HCT116 (cell line): ENCODE data around the gene SLC26A5. TPM values are rescaled to one million over a fixed set of nuclear protein-coding genes. Genes with fewer than 3 reads are reported as not detected.

Experiments used
- ATAC-seq: fragments of 200-7000 bp; cut with Tn5 transposase; 2 replicates; pipeline ENCODE4 v1.9.1; 2020; ENCODE audit warnings: mild to moderate bottlenecking, moderate library complexity
- BruUV-seq: library from RNA; stranded (reverse); fragments of 400-500 nt; replicated peaks from 2 replicates; lab custom pipeline; 2021; lab: Mats Ljungman, UMichigan
- CTCF ChIA-PET: fragments of 300-600 bp; sonication (Branson Sonifier 250); formaldehyde crosslinking; loops from one replicate; lab custom pipeline; 2021; ENCODE audit warnings: antibody characterized with exemption; lab: Charles Lee
- POLR2A ChIA-PET: fragments of 300-600, 350-600 bp; sonication (Branson Sonifier 250); formaldehyde crosslinking; loops from one replicate; lab custom pipeline; 2021; ENCODE audit warnings: antibody characterized with exemption; lab: Charles Lee
- RAD21 ChIA-PET, 2 experiments: fragments of 300-600 bp; sonication (Branson Sonifier 250); formaldehyde crosslinking; loops; one replicate each; lab custom pipeline; 2023; ENCODE audit warnings: low total read pairs in 2 of 2; ENCODE audit not compliant: uncharacterized antibody in 2 of 2, unreplicated experiment in 2 of 2, low non-redundant PET in 1 of 2; lab: Charles Lee
- DNase-seq: peaks from one replicate; pipeline ENCODE4 v3.0.0-alpha.2; 2010; ENCODE audit warnings: low read depth, low spot score
- H2AFZ ChIP-seq: fragments of 200-600 bp; shearing (Covaris generic), sonication (generic); 2 replicates; pipeline ENCODE4 v1.6.1; 2017; ENCODE audit warnings: low read depth, mixed run types, mixed read lengths, antibody characterized with exemption, low read length; ENCODE audit not compliant: poor library complexity, severe bottlenecking
- H3K27ac ChIP-seq: 2 replicates; pipeline ENCODE4 v1.5.1; 2012; ENCODE audit warnings: low read depth, low read length
- H3K27me3 ChIP-seq: fragments of 200-600 bp; sonication (generic); 2 replicates; pipeline ENCODE4 v1.6.1; 2016; ENCODE audit warnings: mixed run types, low read length, mixed read lengths; ENCODE audit not compliant: insufficient read depth
- H3K36me3 ChIP-seq, 2 experiments: fragments of 200-500 bp in 1 of 2; fragments of 200-600 bp in 1 of 2; sonication (Bioruptor generic) in 1 of 2; sonication (generic) in 1 of 2; 2 replicates each; pipeline versions ENCODE4 v1.5.1 to v1.6.1; 2014 to 2016; ENCODE audit warnings: low read length in 2 of 2, inconsistent platforms in 1 of 2, mixed read lengths in 1 of 2, mixed run types in 1 of 2; ENCODE audit not compliant: insufficient read depth in 2 of 2, control insufficient read depth in 1 of 2
- H3K4me1 ChIP-seq, 2 experiments: fragments of 200-600 bp in 1 of 2; sonication (generic) in 1 of 2; 2 replicates each; pipeline versions ENCODE4 v1.5.1 to v1.6.1; 2012 to 2017; ENCODE audit warnings: low read length in 2 of 2, inconsistent platforms in 1 of 2, mild to moderate bottlenecking in 1 of 2, mixed read lengths in 1 of 2, mixed run types in 1 of 2, moderate library complexity in 1 of 2; ENCODE audit not compliant: insufficient read depth in 2 of 2, control insufficient read depth in 1 of 2
- H3K4me2 ChIP-seq: fragments of 200-600 bp; sonication (generic); 2 replicates; pipeline ENCODE4 v1.6.1; 2017; ENCODE audit warnings: mixed run types, low read length, mixed read lengths
- H3K4me3 ChIP-seq, 2 experiments: fragments of 200-600 bp in 1 of 2; sonication (generic) in 1 of 2; replicated peaks in 1 of 2; 2 replicates each; pipeline ENCODE4 v1.5.1; 2011 to 2016; ENCODE audit warnings: low read length in 2 of 2, control low read depth in 1 of 2, low read depth in 1 of 2, mild to moderate bottlenecking in 1 of 2, mixed read lengths in 1 of 2, mixed run types in 1 of 2
- H3K79me2 ChIP-seq: fragments of 200-600 bp; sonication (generic); 2 replicates; pipeline ENCODE4 v1.6.1; 2017; ENCODE audit warnings: mild to moderate bottlenecking, mixed run types, low read length, moderate library complexity, mixed read lengths; ENCODE audit not compliant: insufficient read depth
- H3K9ac ChIP-seq: fragments of 200-600 bp; sonication (generic); 2 replicates; pipeline ENCODE4 v1.6.1; 2016; ENCODE audit warnings: low read length, mixed read lengths
- H3K9me2 ChIP-seq: fragments of 200-600 bp; sonication (generic), shearing (Covaris generic); 2 replicates; pipeline ENCODE4 v1.6.1; 2017; ENCODE audit warnings: mixed run types, mild to moderate bottlenecking, moderate library complexity; ENCODE audit not compliant: insufficient read depth
- H3K9me3 ChIP-seq, 2 experiments: fragments of 200-500 bp in 1 of 2; fragments of 200-600 bp in 1 of 2; sonication (Bioruptor generic) in 1 of 2; sonication (generic) in 1 of 2; 2 replicates each; pipeline ENCODE4 v1.6.1; 2014 to 2017; ENCODE audit warnings: low read length in 2 of 2, mixed read lengths in 2 of 2, inconsistent platforms in 1 of 2, low read depth in 1 of 2, mild to moderate bottlenecking in 1 of 2, mixed run types in 1 of 2, moderate library complexity in 1 of 2; ENCODE audit not compliant: control insufficient read depth in 1 of 2, insufficient read depth in 1 of 2
- H4K20me1 ChIP-seq: fragments of 200-600 bp; sonication (generic), shearing (Covaris generic); 2 replicates; pipeline ENCODE4 v1.6.1; 2017; ENCODE audit warnings: mixed run types, mild to moderate bottlenecking, moderate library complexity; ENCODE audit not compliant: insufficient read depth
- ATF3 ChIP-seq: IDR thresholded peaks from 2 replicates; pipeline ENCODE4 v1.6.1; 2012
- CBX3 ChIP-seq: IDR thresholded peaks from 2 replicates; pipeline ENCODE4 v1.6.1; 2012; ENCODE audit warnings: low read depth
- CEBPB ChIP-seq: IDR thresholded peaks from 2 replicates; pipeline ENCODE4 v1.6.1; 2012; ENCODE audit warnings: low read depth
- CTCF ChIP-seq, 3 experiments: fragments of 200-600 bp in 1 of 3; sonication (generic) in 1 of 3; IDR thresholded peaks in 2 of 3; conservative IDR thresholded peaks in 1 of 3; 2 replicates each; pipeline ENCODE4 v1.5.1; 2012 to 2017; ENCODE audit warnings: low read depth in 2 of 3, low read length in 2 of 3, antibody characterized with exemption in 1 of 3, borderline replicate concordance in 1 of 3, control low read depth in 1 of 3, mild to moderate bottlenecking in 1 of 3, mixed read lengths in 1 of 3, mixed run types in 1 of 3, moderate library complexity in 1 of 3; ENCODE audit not compliant: insufficient read depth in 1 of 3
- ELF1 ChIP-seq: IDR thresholded peaks from 2 replicates; pipeline ENCODE4 v1.6.1; 2012; ENCODE audit warnings: low read depth, borderline replicate concordance
- EZH2 ChIP-seq: fragments of 200-600 bp; sonication (generic); IDR thresholded peaks from 2 replicates; pipeline ENCODE4 v1.6.1; 2017; ENCODE audit warnings: antibody characterized with exemption, mixed run types
- EZH2phosphoT487 ChIP-seq: fragments of 200-600 bp; IDR thresholded peaks from 2 replicates; pipeline ENCODE4 v1.6.1; 2018; ENCODE audit warnings: antibody characterized with exemption, borderline replicate concordance
- JUND ChIP-seq: IDR thresholded peaks from 2 replicates; pipeline ENCODE4 v1.6.1; 2012
- MAX ChIP-seq: IDR thresholded peaks from 2 replicates; pipeline ENCODE4 v1.6.1; 2012
- POLR2A ChIP-seq: IDR thresholded peaks from 2 replicates; pipeline ENCODE4 v1.7.0; 2011; ENCODE audit warnings: borderline replicate concordance; ENCODE audit not compliant: insufficient read depth, insufficient read length; ENCODE audit errors: extremely low read depth
- POLR2AphosphoS5 ChIP-seq: IDR thresholded peaks from 2 replicates; pipeline ENCODE4 v1.6.1; 2011; ENCODE audit warnings: mild to moderate bottlenecking, low read depth, low read length, moderate library complexity
- RAD21 ChIP-seq: IDR thresholded peaks from 2 replicates; pipeline ENCODE4 v1.6.1; 2012; ENCODE audit warnings: low read depth, mild to moderate bottlenecking
- SP1 ChIP-seq: IDR thresholded peaks from 2 replicates; pipeline ENCODE4 v1.6.1; 2012; ENCODE audit warnings: low read depth
- SRF ChIP-seq: IDR thresholded peaks from 2 replicates; pipeline ENCODE4 v1.6.1; 2012; ENCODE audit warnings: low read depth
- TCF7L2 ChIP-seq: IDR thresholded peaks from 2 replicates; pipeline ENCODE4 v1.7.0; 2011; ENCODE audit warnings: borderline replicate concordance, inconsistent platforms; ENCODE audit not compliant: insufficient read depth, insufficient read length; ENCODE audit errors: extremely low read depth
- YY1 ChIP-seq: IDR thresholded peaks from 2 replicates; pipeline ENCODE4 v1.6.1; 2011; ENCODE audit warnings: low read length, low read depth, moderate library complexity, mild to moderate bottlenecking; ENCODE audit not compliant: insufficient replicate concordance; ENCODE audit errors: extremely low read depth
- ZFX ChIP-seq: fragments of 450-650 bp; IDR thresholded peaks from 2 replicates; pipeline ENCODE4 v1.6.1; 2017
- ZNF274 ChIP-seq: fragments of 200-500 bp; sonication (Bioruptor generic); IDR thresholded peaks from 2 replicates; pipeline ENCODE4 v1.6.1; 2014; ENCODE audit warnings: mild to moderate bottlenecking, low read depth, low read length, inconsistent platforms
- intact Hi-C: fragments of 100-400 bp; cut with micrococcal nuclease; formaldehyde crosslinking; loops from 2 replicates; pipeline ENCODE4 v1.10.0; 2022
- total RNA-seq: library from RNA; stranded (reverse); gene quantifications from one replicate; pipeline ENCODE4 v1.2.1, GENCODE V29; 2021; ENCODE audit not compliant: unreplicated experiment

SLC26A5 gene
- total RNA-seq, 1 experiment from 2014 or later, result 0.15 TPM

- H3K9me3 ChIP-seq, result no peaks in the 10 kb centered on the region
- POLR2A ChIA-PET, result no interaction called here
Observed at GRCh38 chr7:103369432-103369831, 76.6 kb downstream of the SLC26A5 start.

GRCh38 chr7:103349805-103350204 lies 96.2 kb downstream of the SLC26A5 start:
- TF ChIP-seq JUND (no peak), EZH2phosphoT487 (no peak), EZH2 (no peak), CEBPB (no peak), POLR2A (no peak), TCF7L2 (no peak), ATF3 (no peak), RAD21 (no peak), POLR2AphosphoS5 (no peak), CBX3 (no peak), YY1 (no peak), CTCF (IDR thresholded peaks at IDR 0.05 in 2 of 3, conservative IDR thresholded peaks at IDR 0.05 in 1 of 3; ENCODE audit: borderline replicate concordance in 1 of 3, insufficient read depth in 1 of 3, low read depth in 2 of 3, low read length in 2 of 3) (no peak), SP1 (no peak), ZFX (no peak), MAX (no peak), ELF1 (no peak), ZNF274 (no peak), SRF (no peak)
- Histone ChIP-seq H3K79me2 (peaks cover 77% of the 10 kb centered on the region), H3K4me1 (peaks cover 16 to 18% of the 10 kb centered on the region in 2 experiments), H3K36me3 (peaks cover 12% of the 10 kb centered on the region in 2 experiments; a peak in 3 of 4 replicates), H3K27me3 (no peaks in the 10 kb centered on the region), H4K20me1 (peaks cover 4% of the 10 kb centered on the region; the same call in 1 of the 2 replicates), H3K4me3 (no peak overlapping the region), H2AFZ (no peak overlapping the region), H3K4me2 (no peak overlapping the region), H3K9me2 (no peaks in the 10 kb centered on the region), H3K27ac (no peak overlapping the region), H3K9ac (no peak overlapping the region), H3K9me3 (no peaks in the 10 kb centered on the region)
- ATAC-seq (no peak), DNase-seq (no peak)
- CTCF ChIA-PET, result no interaction called here
- POLR2A ChIA-PET, result no interaction called here
- intact Hi-C loops, result no loop called here
- RAD21 ChIA-PET, result no interaction called here
- no TSS peak for BruUV-seq

More at GRCh38 chr7:103369432-103369831, 76.6 kb downstream of the SLC26A5 start:
- ATAC-seq, result no peak
- Histone ChIP-seq H3K4me1 (no peaks in the 10 kb centered on the region), H3K4me2 (no peak overlapping the region), H3K9me2 (no peaks in the 10 kb centered on the region), H2AFZ (no peak overlapping the region), H3K9ac (no peak overlapping the region), H3K27ac (no peak overlapping the region), H4K20me1 (no peaks in the 10 kb centered on the region; the same call in 1 of the 2 replicates), H3K36me3 (peaks cover 28 to 30% of the 10 kb centered on the region in 2 experiments), H3K79me2 (no peaks in the 10 kb centered on the region; the same call in 1 of the 2 replicates), H3K4me3 (no peak overlapping the region), H3K27me3 (no peaks in the 10 kb centered on the region)
- RAD21 ChIA-PET, result no interaction called here
- TF ChIP-seq EZH2phosphoT487 (no peak), ATF3 (no peak)
- DNase-seq, result no peak
- intact Hi-C loops, result no loop called here
- no TSS peak for BruUV-seq
- CTCF ChIA-PET, result no interaction called here
